ENCODE data around the gene RHBDL1.

The RHBDL1 gene

GRCh38 chr16:723695-724094, 48.2 kb downstream of the RHBDL1 start:
- in situ Hi-C loops (cut with MboI; ENCODE audit: low pct_unique_long_range_greater_than_20kb, low sequenced_read_pairs, unreplicated experiment): no loop called here
- TF ChIP-seq CTCF (IDR thresholded peaks at IDR 0.05; ENCODE audit: extremely low read depth, insufficient read depth, missing control alignments): no peak
- no peak for DNase-seq (ENCODE audit: low spot score)

GRCh38 chr16:724188-725040, 48.9 kb downstream of the RHBDL1 start:
- no peak for DNase-seq (ENCODE audit: low spot score)
- no peak for TF ChIP-seq CTCF (IDR thresholded peaks at IDR 0.05; ENCODE audit: extremely low read depth, insufficient read depth, missing control alignments)
- in situ Hi-C loops (cut with MboI; ENCODE audit: low pct_unique_long_range_greater_than_20kb, low sequenced_read_pairs, unreplicated experiment): no loop called here

DNA sequence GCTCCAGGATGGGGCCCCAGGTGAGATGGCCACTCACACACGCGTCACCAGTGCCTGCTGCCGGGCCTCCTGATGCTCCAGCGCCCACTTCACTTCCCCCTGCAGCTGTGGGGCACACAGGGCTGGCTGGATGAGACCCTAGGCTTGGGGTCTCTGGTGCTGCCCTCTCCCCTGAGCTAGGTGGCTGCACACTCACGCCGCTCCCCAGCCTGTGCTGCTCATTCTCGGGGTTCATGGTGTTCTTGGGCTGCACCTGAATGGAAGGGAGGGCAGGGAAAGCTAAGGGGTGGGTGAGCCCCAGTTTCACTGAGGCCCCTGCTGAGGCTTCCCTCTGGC, 49.5 kb downstream of the RHBDL1 start:
- no peak for TF ChIP-seq CTCF (IDR thresholded peaks at IDR 0.05; ENCODE audit: extremely low read depth, insufficient read depth, missing control alignments)
- no peak for DNase-seq (ENCODE audit: low spot score)
- in situ Hi-C loops (cut with MboI; ENCODE audit: low pct_unique_long_range_greater_than_20kb, low sequenced_read_pairs, unreplicated experiment): no loop called here

DNA sequence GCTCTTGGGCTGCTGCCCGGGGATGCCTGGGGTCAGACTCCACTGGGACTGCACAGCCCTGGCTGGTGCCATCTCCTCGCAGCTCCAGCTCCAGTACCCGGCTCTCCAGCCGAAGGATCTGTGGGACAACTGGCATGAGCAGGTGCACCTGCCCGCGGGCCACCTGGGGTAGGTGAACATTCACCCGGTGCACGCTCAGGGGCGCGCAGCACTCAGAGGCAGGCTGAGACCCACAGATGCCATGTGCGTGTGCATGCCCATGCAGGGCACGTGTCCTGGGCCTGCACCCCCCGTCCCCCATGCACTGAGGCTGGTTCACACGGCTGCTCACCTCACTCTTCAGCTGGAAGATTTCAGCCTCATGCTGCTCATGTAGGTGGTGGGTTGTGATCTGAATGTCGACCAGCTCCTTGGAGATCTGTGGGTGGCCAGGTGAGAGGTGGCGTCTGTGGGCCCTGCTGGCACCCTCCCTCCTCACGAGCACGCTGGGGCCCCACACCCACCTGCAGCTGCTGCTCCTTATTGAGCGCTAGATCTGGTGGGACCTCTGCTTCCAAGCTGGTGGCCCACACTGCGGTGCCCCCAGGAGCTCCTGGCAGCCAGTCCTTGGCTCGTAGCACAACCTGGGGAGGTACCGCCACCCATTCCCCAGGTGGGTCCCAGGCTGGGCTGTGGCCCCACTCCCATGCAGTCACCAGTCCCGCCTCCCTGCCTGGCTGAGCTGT, 50.2 kb downstream of the RHBDL1 start:
- in situ Hi-C loops (cut with MboI; ENCODE audit: low pct_unique_long_range_greater_than_20kb, low sequenced_read_pairs, unreplicated experiment): no loop called here
- TF ChIP-seq CTCF (IDR thresholded peaks at IDR 0.05; ENCODE audit: extremely low read depth, insufficient read depth, missing control alignments): no peak
- no peak for DNase-seq (ENCODE audit: low spot score)

DNA sequence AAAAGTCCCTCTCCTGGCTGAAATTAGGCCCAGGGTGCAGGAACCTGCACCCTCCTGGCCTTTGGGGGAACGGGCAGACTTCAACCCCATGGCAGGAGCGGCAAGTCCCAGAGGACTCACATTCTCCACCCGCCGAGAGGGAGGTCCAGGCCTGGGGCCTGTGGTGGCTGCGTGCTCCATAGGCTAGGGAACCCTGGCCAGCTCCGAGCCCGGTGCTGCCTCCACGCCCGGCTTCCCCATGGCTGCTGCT, 50.6 kb downstream of the RHBDL1 start:
- in situ Hi-C loops (cut with MboI; ENCODE audit: low pct_unique_long_range_greater_than_20kb, low sequenced_read_pairs, unreplicated experiment): no loop called here
- TF ChIP-seq CTCF (IDR thresholded peaks at IDR 0.05; ENCODE audit: extremely low read depth, insufficient read depth, missing control alignments): no peak
- no peak for DNase-seq (ENCODE audit: low spot score)

- DNase-seq (ENCODE audit: low spot score): peak; percentile 90
- TF ChIP-seq CTCF (IDR thresholded peaks at IDR 0.05; ENCODE audit: extremely low read depth, insufficient read depth, missing control alignments): peak; percentile 1
- in situ Hi-C loops (cut with MboI; ENCODE audit: low pct_unique_long_range_greater_than_20kb, low sequenced_read_pairs, unreplicated experiment): no loop called here
Measured at GRCh38 chr16:726438-727290, 51.2 kb downstream of the RHBDL1 start, which contains the start of the genes CCDC78 and HAGHL. Gene CCDC78 (minus strand): TSS chr16:726443. CDS start chr16:726367, 76 bp downstream. Gene HAGHL (plus strand): TSS chr16:727106. CDS start chr16:727510, 404 bp downstream.

Data from GM13977 (cell line).